Medulla oblongata (tissue), 1 donor: Measurements from ENCODE around the gene LSM14B.
"Not testable (repeated sequence)": the region's sequence is repeated elsewhere in the genome, so short reads cannot be mapped to it uniquely, and the experiment has no call there.

ENCODE experiments used
- DNase-seq: peaks from one replicate; pipeline ENCODE4 v3.0.0-alpha.2; 2015; ENCODE audit errors: extremely low spot score

The LSM14B gene

GRCh38 chr20:62146019-62146755 is 23.9 kb downstream of the LSM14B start:
- DNase-seq, result no peak

DNA sequence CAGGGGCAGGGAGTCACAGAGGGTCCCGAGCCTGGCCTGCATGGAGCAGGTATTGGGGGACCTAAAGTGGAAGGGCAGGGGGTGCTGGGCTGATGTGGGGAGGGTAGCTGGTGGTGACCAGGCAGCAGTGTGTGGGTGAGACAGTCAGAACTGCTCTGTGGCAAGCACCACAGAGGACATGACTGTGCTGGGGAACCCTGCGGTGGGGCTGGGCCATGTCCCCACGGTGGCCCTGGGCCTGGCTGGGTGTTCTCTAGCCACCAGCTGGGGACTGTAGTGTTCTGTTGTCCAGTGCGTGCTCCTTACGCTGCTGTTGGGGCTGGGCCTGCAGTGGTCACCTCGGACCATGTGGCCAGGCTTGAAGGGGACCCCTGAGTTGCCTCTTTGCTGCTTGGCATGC is 24.9 kb downstream of the LSM14B start:
- no peak for DNase-seq

GRCh38 chr20:62147528-62147927 is 25.3 kb downstream of the LSM14B start:
- no peak for DNase-seq

- DNase-seq, result not testable (repeated sequence)
These were observed 26.1 kb downstream of the LSM14B start for GRCh38 chr20:62148383-62148782.

DNA sequence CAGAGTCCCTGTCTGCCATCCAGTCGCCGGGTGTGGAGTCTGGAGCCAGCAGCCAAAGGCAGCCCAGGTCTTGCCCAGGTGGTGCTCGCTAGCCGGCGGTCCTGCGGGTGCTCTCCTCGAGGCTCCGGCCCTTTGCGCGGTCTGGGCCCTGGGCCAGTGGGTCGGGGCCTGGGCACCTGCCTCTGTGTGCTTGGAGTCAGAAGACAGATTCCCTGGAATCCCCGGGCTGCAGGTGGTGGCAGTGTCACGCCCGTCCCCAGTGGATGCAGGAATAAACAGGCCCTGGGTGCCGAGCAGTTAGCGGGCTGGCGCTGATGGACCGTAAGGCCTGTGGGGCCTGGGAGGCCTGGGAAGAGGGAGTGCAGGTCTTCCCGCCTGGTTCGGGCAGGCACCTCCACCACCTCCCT is 26.6 kb downstream of the LSM14B start:
- no peak for DNase-seq

DNA sequence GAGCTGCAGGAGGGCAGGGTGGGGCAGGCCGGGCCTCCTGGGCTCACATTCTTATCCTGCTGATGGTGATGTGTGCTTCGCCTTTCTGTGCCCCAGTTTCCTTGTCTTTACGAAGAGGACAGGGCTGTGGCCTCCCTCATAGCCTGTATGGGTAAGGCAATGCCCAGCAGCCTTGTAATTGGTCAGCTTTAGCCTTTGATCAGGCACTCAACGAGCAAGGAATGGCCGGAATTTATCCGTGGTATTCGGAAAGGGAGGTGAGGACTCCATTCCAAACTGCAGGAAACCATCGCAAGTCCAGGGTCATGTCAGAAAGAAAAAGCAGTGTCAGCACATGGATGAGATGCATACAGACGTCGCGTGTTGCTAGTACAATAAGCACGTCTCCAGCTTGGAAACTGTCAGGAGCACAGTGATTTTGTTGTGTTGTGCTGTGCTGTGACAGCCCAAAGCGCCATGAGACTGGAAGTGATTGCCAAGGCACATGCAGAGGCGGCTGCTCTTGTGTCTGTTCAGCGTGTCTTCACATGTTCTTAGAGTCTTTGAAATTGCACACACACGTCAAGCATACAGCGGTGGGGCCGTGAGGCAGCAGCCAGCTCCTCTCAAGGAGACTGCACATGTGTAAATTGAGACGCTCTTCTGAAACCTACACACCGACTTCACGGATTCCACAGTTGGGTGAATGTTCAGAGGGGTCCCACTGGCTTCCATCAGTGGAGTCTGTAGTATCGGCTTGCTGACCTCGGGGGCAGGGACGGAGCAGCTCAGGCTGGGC is 27.4 kb downstream of the LSM14B start:
- peak; percentile 54 for DNase-seq

DNA sequence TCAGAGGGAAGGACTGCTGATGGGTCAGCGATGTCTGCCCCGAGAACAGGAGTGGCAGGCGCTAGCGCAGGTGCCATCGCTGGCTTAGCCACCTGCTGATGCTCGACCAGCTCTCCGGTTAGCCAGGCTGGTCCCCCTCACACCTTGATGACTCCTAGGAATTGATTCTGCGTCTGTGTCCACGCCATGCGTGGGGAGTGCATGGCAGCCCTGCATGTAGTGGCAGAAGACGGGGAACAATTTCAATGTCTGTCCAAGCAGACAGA is 28.0 kb downstream of the LSM14B start:
- no peak for DNase-seq

GRCh38 chr20:62151225-62151624 is 28.9 kb downstream of the LSM14B start:
- no peak for DNase-seq

- no peak for DNase-seq
These were observed 29.6 kb downstream of the LSM14B start for GRCh38 chr20:62151835-62152364.

DNA sequence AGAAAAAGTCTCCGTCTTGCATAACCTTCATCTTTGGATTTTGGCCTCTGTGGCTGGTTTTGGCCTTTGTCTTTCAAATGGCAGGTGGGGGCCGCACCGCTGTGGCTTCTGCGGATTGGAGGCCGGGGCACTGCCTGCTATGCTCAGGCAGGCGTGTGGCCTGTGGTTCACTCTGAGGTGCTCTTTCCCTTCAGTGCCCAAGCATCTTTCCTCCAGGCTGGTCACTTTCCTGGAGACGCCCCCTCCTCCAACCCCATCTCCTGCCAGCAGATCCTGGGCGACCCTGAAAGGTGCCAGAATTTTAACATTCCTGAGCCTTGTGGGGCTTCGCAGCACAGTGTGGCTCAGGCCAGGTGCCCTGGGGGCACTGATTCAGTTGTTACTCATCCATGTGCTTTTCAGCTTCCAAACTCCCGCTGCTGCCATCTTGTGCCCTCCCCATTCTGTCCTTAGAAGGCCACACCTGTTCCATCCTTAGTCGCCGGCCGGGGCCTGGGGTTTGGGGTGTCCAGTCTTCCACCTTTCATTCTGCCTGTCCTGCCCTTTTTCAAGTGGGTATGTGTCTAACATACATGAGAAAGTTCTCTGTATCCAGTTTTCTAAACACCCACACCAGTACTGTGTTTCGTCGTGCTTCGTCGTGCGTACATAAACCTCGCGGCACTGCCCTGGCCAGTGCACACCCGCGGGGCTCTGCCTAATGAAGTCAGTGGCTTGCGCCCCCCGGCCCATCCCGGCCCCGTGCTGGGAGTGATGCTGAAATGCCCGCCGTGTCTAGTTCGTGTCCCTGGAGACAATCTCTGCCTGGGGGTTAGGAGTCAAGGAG is 33.4 kb downstream of the LSM14B start:
- no peak for DNase-seq

DNA sequence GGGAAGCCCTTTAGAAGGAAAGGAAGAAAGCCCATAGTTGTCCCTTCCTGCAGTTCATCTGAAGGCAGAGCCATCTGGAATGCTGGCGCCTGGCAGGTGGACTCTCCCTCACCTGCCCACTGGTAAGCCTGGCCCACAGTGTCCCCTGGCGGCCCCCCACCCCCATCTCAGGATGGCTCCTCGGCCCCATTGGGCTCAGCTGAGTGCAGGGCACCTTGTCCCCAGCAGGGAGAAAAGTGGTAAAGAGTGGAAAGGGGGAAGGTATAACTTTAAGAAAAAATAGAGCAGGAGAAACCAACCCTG is 33.9 kb downstream of the LSM14B start:
- no peak for DNase-seq

GRCh38 chr20:62156592-62157386 is 34.5 kb downstream of the LSM14B start:
- DNase-seq, result peak; percentile 57

DNA sequence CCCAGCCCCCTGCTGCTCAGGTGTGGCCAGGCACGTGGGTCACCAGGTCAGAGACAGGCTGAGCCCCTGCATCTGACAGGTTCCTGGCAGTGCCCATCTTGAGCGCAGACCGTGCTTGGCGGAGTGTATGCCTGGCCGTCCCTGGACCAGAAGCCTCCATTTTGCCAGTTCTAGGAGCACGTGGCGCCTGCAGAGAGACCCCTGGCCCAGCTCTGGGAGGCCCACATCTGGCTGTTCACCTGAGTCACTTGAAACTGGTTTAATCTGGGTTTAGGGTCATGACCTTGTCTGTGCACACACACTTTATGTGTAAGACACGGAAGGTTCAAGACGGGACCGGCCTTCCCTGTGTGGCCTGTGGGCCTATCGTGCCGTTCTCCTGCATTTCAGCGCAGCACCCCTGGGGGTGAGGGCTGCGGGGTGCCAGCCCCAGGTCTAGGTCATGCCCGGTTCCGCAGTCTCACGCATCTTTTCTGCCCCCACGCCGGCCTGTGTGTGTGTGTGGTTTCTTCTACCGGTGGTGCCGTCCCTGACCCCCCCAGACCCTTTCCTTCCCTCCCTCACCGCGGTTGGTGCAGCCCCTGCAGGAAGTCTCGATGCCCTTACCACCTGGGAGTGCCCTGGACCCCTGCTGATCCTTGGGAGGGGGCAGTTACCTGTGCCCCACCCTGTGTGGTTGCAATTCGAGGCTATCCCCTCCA is 35.3 kb downstream of the LSM14B start:
- DNase-seq, result no peak

- no peak for DNase-seq
These were observed 35.8 kb downstream of the LSM14B start for GRCh38 chr20:62158088-62158400.

- no peak for DNase-seq
These were observed 36.3 kb downstream of the LSM14B start for GRCh38 chr20:62158541-62158940.

DNA sequence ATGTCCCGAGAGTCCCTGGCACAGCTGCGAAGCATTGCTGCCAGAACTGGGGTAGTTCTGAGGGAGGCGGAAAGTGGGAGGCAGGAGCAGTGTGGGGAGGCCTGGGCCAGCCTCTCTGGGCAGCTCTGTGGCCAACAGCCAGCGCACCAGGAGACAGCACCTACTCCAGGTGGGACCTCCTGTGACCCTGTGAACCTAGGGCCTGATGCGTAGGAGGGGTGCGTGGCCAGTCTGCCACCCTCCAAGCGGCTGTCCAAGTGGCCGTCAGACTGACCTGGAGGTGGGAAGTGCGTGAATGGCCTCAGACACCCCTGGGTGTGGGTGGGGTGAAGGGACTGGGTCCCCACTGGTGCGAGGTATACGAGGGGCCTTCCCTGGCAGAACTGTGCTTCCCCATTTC is 36.8 kb downstream of the LSM14B start:
- no peak for DNase-seq

- no peak for DNase-seq
These were observed 37.6 kb downstream of the LSM14B start for GRCh38 chr20:62159839-62160238.

DNA sequence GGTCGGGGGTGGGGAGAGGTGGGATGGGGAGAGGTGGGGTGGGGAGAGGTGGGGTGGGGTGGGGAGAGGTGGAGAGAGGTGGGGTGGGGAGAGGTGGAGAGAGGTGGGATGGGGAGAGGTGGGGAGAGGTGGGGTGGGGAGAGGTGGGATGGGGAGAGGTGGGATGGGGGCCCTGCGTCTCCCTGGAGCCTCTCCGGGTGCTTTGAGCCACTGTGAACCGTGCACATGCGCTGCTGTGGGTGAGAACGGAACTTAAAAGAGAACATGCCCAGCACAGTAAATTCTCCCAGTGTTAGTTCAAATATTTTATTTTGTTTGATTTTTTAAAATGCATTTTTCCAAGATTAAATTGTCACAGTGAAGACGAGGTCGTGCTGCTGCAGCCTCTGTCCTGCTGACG is 38.0 kb downstream of the LSM14B start:
- DNase-seq, result no peak

- no peak for DNase-seq
These were observed 38.6 kb downstream of the LSM14B start for GRCh38 chr20:62160876-62161275.

DNA sequence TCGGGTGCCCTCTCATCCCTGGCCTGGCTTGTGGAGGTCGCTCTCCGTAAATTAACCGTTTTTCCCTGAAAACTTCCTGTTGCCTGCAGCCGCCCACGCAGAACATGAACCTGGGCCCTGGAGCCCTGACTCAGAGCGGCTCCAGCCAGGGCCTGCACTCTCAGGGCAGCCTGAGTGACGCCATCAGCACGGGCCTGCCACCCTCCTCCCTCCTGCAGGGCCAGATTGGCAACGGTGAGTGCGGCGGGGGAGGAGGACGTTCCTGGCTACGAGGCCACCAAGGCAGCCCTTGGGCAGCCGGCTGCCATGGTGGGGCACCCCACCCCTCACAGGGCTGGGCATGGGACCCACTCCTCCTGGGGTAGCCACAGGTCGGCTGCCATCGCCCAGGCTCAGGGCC is 39.1 kb downstream of the LSM14B start:
- no peak for DNase-seq

GRCh38 chr20:62162765-62163484 is 40.6 kb downstream of the LSM14B start:
- DNase-seq, result no peak
